Effector memory CD4-positive, alpha-beta T cell (primary cell): ENCODE results near the gene MAPRE3.

ENCODE experiments used
- DNase-seq, 3 donors: peaks; one replicate each; pipeline ENCODE4 v3.0.0-alpha.2; 2020
- H3K27ac ChIP-seq: 2 replicates; pipeline ENCODE4 v1.7.0; 2013; ENCODE audit warnings: mild to moderate bottlenecking, low read length, moderate library complexity; ENCODE audit not compliant: insufficient read depth, poor library complexity, severe bottlenecking
- H3K27me3 ChIP-seq: replicated peaks from 2 replicates; pipeline ENCODE4 v1.7.0; 2013; ENCODE audit warnings: mild to moderate bottlenecking, low read length; ENCODE audit not compliant: insufficient read depth, control insufficient read depth, poor library complexity, severe bottlenecking
- H3K36me3 ChIP-seq: 2 replicates; pipeline ENCODE4 v1.7.0; 2013; ENCODE audit warnings: mild to moderate bottlenecking, low read length, moderate library complexity; ENCODE audit not compliant: control insufficient read depth, insufficient read depth
- H3K4me1 ChIP-seq: 2 replicates; pipeline ENCODE4 v1.7.0; 2013; ENCODE audit warnings: low read length, mild to moderate bottlenecking; ENCODE audit not compliant: control insufficient read depth, insufficient read depth, poor library complexity, severe bottlenecking
- H3K4me3 ChIP-seq: 2 replicates; pipeline ENCODE4 v1.7.0; 2013; ENCODE audit warnings: low read length, low read depth, mild to moderate bottlenecking; ENCODE audit not compliant: insufficient read depth, poor library complexity, severe bottlenecking
- H3K9me3 ChIP-seq: 2 replicates; pipeline ENCODE4 v1.7.0; 2013; ENCODE audit warnings: mild to moderate bottlenecking, low read length, moderate library complexity; ENCODE audit not compliant: control insufficient read depth

The MAPRE3 gene

DNA sequence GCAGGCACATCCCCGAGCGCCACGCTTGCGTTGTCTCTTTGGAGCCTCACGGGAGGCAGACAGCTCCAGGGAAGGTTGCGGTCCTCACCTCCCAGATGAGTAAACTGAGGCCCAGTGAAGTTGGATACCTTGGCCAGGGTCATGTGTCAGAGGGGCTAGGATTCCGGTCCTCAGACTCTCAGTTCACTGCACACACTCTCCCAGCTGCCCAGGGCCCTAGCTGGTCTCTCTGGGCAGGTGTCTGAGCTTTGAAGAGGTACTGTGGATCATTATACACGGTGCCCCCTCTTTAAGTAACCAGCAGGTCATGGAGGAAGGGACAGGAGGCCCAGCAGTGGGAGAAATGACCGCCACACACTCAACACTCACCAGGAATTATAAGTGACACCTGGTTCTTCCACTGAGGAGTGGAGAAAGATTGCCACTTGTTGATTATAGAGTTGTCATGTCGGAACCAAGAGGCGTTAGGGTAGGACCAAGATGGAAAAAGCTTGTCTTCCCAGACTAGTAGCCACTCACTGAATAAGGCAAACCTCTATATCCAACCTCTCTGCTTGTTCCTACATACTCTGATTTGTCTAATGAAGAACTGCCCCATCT lies 62.9 kb downstream of the MAPRE3 start:
- Histone ChIP-seq H3K4me1 (peaks cover 14% of the 10 kb centered on the region), H3K27me3 (no peaks in the 10 kb centered on the region)

DNA sequence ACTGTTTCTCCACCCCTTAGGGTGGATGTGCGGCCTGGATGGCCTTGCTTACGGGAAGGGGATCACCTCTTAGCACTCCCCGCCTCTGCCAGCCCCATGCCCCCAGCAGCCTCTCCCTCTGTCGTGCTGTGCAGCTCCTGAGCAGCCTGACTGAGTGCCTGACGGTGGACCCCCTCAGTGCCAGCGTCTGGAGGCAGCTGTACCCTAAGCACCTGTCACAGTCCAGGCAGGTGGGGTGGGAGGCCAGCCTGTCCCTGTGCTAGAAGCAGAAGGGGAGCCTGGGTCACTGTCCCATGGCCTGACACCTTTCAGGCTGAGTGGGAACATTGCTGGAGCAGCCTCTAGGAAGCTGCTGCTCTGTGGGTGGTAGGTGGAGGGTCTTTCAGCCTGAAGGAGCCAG lies 67.6 kb downstream of the MAPRE3 start:
- Histone ChIP-seq H3K27ac (no peak overlapping the region), H3K36me3 (peaks cover 62% of the 10 kb centered on the region), H3K27me3 (no peaks in the 10 kb centered on the region), H3K4me1 (peaks cover 14% of the 10 kb centered on the region), H3K4me3 (no peak overlapping the region), H3K9me3 (no peaks in the 10 kb centered on the region)
- no peak for DNase-seq

More for the DNA sequence above, 62.9 kb downstream of the MAPRE3 start:
- H3K9me3 ChIP-seq: no peaks in the 10 kb centered on the region
- H3K4me3 ChIP-seq: peak overlapping the region; percentile 80
- H3K36me3 ChIP-seq: peaks cover 29% of the 10 kb centered on the region
- peak overlapping the region; percentile 78 for H3K27ac ChIP-seq
- no peak for DNase-seq

DNA sequence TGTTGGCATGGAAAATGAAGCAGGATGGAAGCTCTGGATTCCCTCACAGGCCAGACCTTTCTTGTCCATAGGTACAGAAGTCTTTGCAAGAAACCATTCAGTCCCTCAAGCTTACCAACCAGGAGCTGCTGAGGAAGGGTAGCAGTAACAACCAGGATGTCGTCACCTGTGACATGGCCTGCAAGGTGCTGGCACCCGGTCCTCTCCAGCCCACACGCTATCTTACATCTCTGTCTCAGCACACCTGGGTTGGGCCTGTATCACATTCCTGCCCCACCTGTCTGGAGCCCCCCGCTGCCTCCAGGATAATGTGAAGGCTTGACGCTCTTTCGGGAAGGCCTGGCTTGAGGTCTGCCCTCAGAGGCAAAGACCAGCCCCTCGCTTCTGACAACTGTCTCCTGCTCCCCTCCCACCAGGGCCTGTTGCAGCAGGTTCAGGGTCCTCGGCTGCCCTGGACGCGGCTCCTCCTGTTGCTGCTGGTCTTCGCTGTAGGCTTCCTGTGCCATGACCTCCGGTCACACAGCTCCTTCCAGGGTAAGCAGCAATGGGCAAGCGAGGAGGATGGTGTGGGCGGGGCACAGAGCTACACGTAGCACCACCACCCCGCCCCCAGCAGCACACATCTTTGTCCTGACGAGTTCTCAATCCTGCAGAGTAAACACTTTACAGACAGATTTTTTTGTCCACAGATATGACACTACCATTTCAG lies 68.3 kb downstream of the MAPRE3 start:
- Histone ChIP-seq H3K36me3 (peaks cover 62% of the 10 kb centered on the region), H3K9me3 (no peaks in the 10 kb centered on the region), H3K27ac (no peak overlapping the region), H3K27me3 (no peaks in the 10 kb centered on the region), H3K4me1 (peaks cover 6% of the 10 kb centered on the region), H3K4me3 (no peak overlapping the region)
- DNase-seq: no peak

- Histone ChIP-seq H3K27me3 (no peaks in the 10 kb centered on the region), H3K4me3 (no peak overlapping the region), H3K9me3 (no peaks in the 10 kb centered on the region), H3K36me3 (peaks cover 62% of the 10 kb centered on the region), H3K4me1 (no peaks in the 10 kb centered on the region), H3K27ac (no peak overlapping the region)
- no peak for DNase-seq
Observed at GRCh38 chr2:27039426-27039825, 69.0 kb downstream of the MAPRE3 start.

DNA sequence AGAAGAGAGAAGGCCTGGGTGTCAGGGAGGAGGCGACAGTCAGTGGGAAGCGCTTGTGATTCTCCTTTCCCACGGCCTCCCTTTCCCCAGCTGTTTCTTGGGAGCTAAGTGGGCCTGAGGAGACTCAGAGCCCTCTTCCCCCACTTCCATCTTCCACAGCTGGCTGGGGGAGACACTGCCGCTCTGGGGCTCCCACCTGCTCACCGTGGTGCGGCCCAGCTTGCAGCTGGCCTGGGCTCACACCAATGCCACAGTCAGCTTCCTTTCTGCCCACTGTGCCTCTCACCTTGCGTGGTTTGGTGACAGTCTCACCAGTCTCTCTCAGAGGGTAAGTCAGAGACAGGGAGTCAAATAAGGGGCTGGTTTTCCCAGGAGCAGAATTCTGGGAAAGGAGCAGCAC lies 69.4 kb downstream of the MAPRE3 start:
- Histone ChIP-seq H3K4me3 (no peak overlapping the region), H3K36me3 (peaks cover 62% of the 10 kb centered on the region), H3K4me1 (no peaks in the 10 kb centered on the region), H3K27me3 (no peaks in the 10 kb centered on the region), H3K27ac (no peak overlapping the region), H3K9me3 (no peaks in the 10 kb centered on the region)
- no peak for DNase-seq

DNA sequence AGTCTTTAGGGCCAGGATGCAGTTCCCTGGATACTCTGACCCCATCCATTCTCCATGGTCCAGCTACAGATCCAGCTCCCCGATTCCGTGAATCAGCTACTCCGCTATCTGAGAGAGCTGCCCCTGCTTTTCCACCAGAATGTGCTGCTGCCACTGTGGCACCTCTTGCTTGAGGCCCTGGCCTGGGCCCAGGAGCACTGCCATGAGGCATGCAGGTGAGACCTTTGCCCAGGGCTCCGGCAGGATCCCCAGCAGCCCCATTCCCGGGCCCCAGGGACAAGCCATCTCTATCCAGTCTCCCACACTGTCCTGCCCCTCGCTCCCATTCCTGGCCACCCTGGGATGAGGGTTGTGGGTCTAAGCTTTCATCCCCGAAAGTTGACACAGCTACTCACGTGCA lies 69.8 kb downstream of the MAPRE3 start:
- no peak overlapping the region for H3K4me3 ChIP-seq
- H3K36me3 ChIP-seq: peaks cover 62% of the 10 kb centered on the region
- no peak overlapping the region for H3K27ac ChIP-seq
- H3K9me3 ChIP-seq: no peaks in the 10 kb centered on the region
- DNase-seq: no peak
- no peaks in the 10 kb centered on the region for H3K4me1 ChIP-seq
- no peaks in the 10 kb centered on the region for H3K27me3 ChIP-seq

DNA sequence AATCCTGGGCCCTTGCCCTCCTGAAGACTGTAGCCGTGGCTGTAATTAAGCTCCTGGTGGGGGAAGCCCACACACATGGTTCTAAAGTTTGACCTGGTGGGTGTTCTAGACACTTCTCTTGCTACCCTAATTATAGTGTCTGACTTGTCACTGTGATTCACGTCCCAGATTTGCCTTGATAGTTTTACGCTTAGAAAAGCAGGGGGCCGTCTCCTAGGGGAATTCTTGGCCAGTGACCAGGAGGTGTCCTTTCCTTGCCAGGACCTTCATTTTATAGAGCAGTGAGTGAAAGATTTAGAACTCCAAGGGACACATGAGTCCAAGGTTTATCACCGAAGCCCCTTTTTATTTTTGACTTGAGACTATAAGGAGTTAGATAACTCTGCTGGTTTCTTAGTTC lies 71.3 kb downstream of the MAPRE3 start:
- DNase-seq: no peak
- no peak overlapping the region for H3K4me3 ChIP-seq
- no peaks in the 10 kb centered on the region for H3K9me3 ChIP-seq
- no peaks in the 10 kb centered on the region for H3K27me3 ChIP-seq
- no peaks in the 10 kb centered on the region for H3K4me1 ChIP-seq
- peaks cover 50% of the 10 kb centered on the region for H3K36me3 ChIP-seq
- H3K27ac ChIP-seq: no peak overlapping the region

GRCh38 chr2:27042159-27042661 lies 71.8 kb downstream of the MAPRE3 start:
- Histone ChIP-seq H3K4me1 (no peaks in the 10 kb centered on the region), H3K4me3 (no peak overlapping the region), H3K27ac (no peak overlapping the region), H3K36me3 (peaks cover 45% of the 10 kb centered on the region), H3K9me3 (no peaks in the 10 kb centered on the region), H3K27me3 (no peaks in the 10 kb centered on the region)
- no peak for DNase-seq

DNA sequence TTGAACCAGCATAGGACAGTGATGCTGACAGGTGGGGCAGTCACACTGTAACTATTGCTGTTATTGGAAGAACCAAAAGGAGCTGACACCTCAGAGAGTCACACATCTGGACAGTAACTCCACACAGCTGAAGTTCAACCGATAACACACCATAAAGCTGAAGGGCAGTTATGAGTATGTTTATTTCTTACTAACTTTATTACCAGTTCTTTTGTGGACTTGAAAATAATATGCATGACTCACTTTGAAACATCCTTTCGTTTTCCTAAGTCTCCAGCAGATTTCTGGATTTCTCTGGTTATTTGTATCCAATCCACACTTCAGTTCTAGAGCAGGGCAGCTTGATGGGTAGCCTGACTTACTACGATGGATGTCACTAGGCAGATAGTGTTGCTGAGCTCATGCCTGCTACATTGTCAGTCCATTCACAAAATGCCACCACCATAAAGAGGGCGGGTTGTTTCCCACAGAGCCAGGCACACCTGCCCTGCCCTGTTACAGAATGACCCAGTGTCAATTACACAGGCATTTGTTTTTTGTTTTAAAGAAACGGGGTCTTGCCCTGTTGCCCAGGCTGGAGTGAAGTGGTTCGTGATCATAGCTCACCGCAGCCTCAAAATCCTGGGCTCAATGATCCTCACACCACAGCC lies 72.7 kb downstream of the MAPRE3 start:
- H3K4me3 ChIP-seq: no peak overlapping the region
- H3K27me3 ChIP-seq: no peaks in the 10 kb centered on the region
- no peaks in the 10 kb centered on the region for H3K4me1 ChIP-seq
- H3K9me3 ChIP-seq: no peaks in the 10 kb centered on the region
- no peak overlapping the region for H3K27ac ChIP-seq
- no peak for DNase-seq
- H3K36me3 ChIP-seq: peaks cover 36% of the 10 kb centered on the region
